Panc1 (cell line): ENCODE data around the gene MYCBP2. TPM values are rescaled to one million over a fixed set of nuclear protein-coding genes. Genes with fewer than 3 reads are reported as not detected.

ENCODE experiments used
- ATAC-seq: fragments of 200-7000 bp; cut with Tn5 transposase; 2 replicates; pipeline ENCODE4 v1.9.1; 2020; ENCODE audit warnings: mild to moderate bottlenecking, moderate library complexity
- BruUV-seq: library from RNA; stranded (reverse); fragments of 400-500 nt; replicated peaks from 2 replicates; lab custom pipeline; 2021; lab: Mats Ljungman, UMichigan
- CTCF ChIA-PET: fragments of 300-600 bp; sonication (Branson Sonifier 250); formaldehyde crosslinking; loops from one replicate; lab custom pipeline; 2022; ENCODE audit warnings: antibody characterized with exemption; lab: Charles Lee
- POLR2A ChIA-PET: fragments of 300-600 bp; sonication (Branson Sonifier 250); formaldehyde crosslinking; loops from one replicate; lab custom pipeline; 2022; ENCODE audit warnings: antibody characterized with exemption; lab: Charles Lee
- DNase-seq: peaks from one replicate; pipeline ENCODE4 v3.0.0-alpha.2; 2010; ENCODE audit warnings: low read depth, low spot score
- H3K27ac ChIP-seq: 2 replicates; pipeline ENCODE4 v1.5.1; 2011; ENCODE audit warnings: mild to moderate bottlenecking, low read length, inconsistent platforms
- H3K27me3 ChIP-seq: fragments of 200-500 bp; sonication (Bioruptor generic); 2 replicates; pipeline ENCODE4 v1.6.0; 2014; ENCODE audit warnings: low read length, inconsistent platforms; ENCODE audit not compliant: control insufficient read depth, insufficient read depth
- H3K36me3 ChIP-seq: fragments of 200-500 bp; sonication (Bioruptor generic); 2 replicates; pipeline ENCODE4 v1.5.1; 2014; ENCODE audit warnings: inconsistent platforms, mild to moderate bottlenecking, low read length, moderate library complexity; ENCODE audit not compliant: control insufficient read depth, insufficient read depth
- H3K4me1 ChIP-seq: 2 replicates; pipeline ENCODE4 v1.5.1; 2011; ENCODE audit warnings: inconsistent platforms, mild to moderate bottlenecking, low read length, moderate library complexity; ENCODE audit not compliant: control insufficient read depth, insufficient read depth
- H3K4me3 ChIP-seq, 2 experiments: 2 replicates each; pipeline ENCODE4 v1.5.1; 2011 to 2012; ENCODE audit warnings: low read depth in 2 of 2, low read length in 2 of 2, mild to moderate bottlenecking in 2 of 2, inconsistent platforms in 1 of 2, moderate library complexity in 1 of 2
- H3K9me3 ChIP-seq: fragments of 200-500 bp; sonication (Bioruptor generic); 2 replicates; pipeline ENCODE4 v1.5.1; 2014; ENCODE audit warnings: low read depth, mild to moderate bottlenecking, inconsistent platforms, low read length, moderate library complexity; ENCODE audit not compliant: control insufficient read depth, insufficient read depth
- CTCF ChIP-seq: fragments of 450-650 bp; IDR thresholded peaks from 2 replicates; pipeline ENCODE4 v1.5.1; 2017; ENCODE audit warnings: mild to moderate bottlenecking
- POLR2AphosphoS5 ChIP-seq: IDR thresholded peaks from 2 replicates; pipeline ENCODE4 v1.6.1; 2012; ENCODE audit warnings: mild to moderate bottlenecking, low read depth, low read length, moderate library complexity
- REST ChIP-seq, 2 experiments: IDR thresholded peaks; 2 replicates each; pipeline ENCODE4 v1.6.1; 2011 to 2012; ENCODE audit warnings: low read depth in 2 of 2, control low read depth in 1 of 2, low read length in 1 of 2, mild to moderate bottlenecking in 1 of 2, moderate library complexity in 1 of 2; ENCODE audit not compliant: insufficient read depth in 1 of 2
- SIN3A ChIP-seq: IDR thresholded peaks from 2 replicates; pipeline ENCODE4 v1.6.1; 2012; ENCODE audit warnings: low read depth, mild to moderate bottlenecking, low read length, moderate library complexity, borderline replicate concordance; ENCODE audit not compliant: insufficient read depth
- TCF7L2 ChIP-seq: IDR thresholded peaks from 2 replicates; pipeline ENCODE4 v1.6.1; 2011; ENCODE audit warnings: mild to moderate bottlenecking, low read depth, low read length, inconsistent platforms
- in situ Hi-C: cut with HindIII; loops from 2 replicates; pipeline ENCODE4 v1.10.0; 2016; ENCODE audit warnings: low sequenced_read_pairs, low pct_unique_long_range_greater_than_20kb
- intact Hi-C: fragments of 100-400 bp; cut with micrococcal nuclease; formaldehyde crosslinking; loops from one replicate; pipeline ENCODE4 v1.10.0; 2022; ENCODE audit not compliant: unreplicated experiment
- total RNA-seq: library from RNA; stranded (reverse); gene quantifications from one replicate; pipeline ENCODE4 v1.2.1, GENCODE V29; 2021; ENCODE audit not compliant: unreplicated experiment

Gene MYCBP2
- total RNA-seq, 1 experiment from 2014 or later, result 41.4 TPM

- Histone ChIP-seq H3K4me1 (no peaks in the 10 kb centered on the region), H3K27me3 (no peaks in the 10 kb centered on the region), H3K9me3 (no peaks in the 10 kb centered on the region), H3K27ac (no peak overlapping the region), H3K36me3 (0 out of 2 replicates have a peak, but pooled peaks cover 4% of the 10 kb centered on the region), H3K4me3 (no peak overlapping the region)
- in situ Hi-C loops (no loop called here), intact Hi-C loops (no loop called here)
- POLR2A ChIA-PET, result no interaction called here
- TF ChIP-seq POLR2AphosphoS5 (no peak), CTCF (no peak)
- ATAC-seq (no peak), DNase-seq (no peak)
- BruUV-seq, result no TSS peak
- CTCF ChIA-PET, result no interaction called here
Observed at GRCh38 chr13:77079902-77080413, 246.9 kb downstream of the MYCBP2 start.

GRCh38 chr13:77067519-77067918, 259.4 kb downstream of the MYCBP2 start:
- ChIA-PET POLR2A (no interaction called here), CTCF (no interaction called here)
- Histone ChIP-seq H3K27ac (no peak overlapping the region), H3K4me3 (no peak overlapping the region), H3K36me3 (peaks cover 2% of the 10 kb centered on the region; the same call in 1 of the 2 replicates), H3K4me1 (no peaks in the 10 kb centered on the region), H3K9me3 (no peaks in the 10 kb centered on the region), H3K27me3 (no peaks in the 10 kb centered on the region)
- TF ChIP-seq POLR2AphosphoS5 (no peak), SIN3A (no peak), REST (IDR thresholded peaks at IDR 0.05; ENCODE audit: insufficient read depth in 1 of 2, low read depth in 2 of 2, low read length in 1 of 2) (no peak), TCF7L2 (no peak)
- in situ Hi-C loops (no loop called here), intact Hi-C loops (no loop called here)
- no TSS peak for BruUV-seq
- DNase-seq, result no peak
- ATAC-seq, result no peak

GRCh38 chr13:77065461-77066147, 261.3 kb downstream of the MYCBP2 start:
- DNase-seq (no peak), ATAC-seq (no peak)
- TF ChIP-seq CTCF, result no peak
- TF ChIP-seq SIN3A, result no peak
- no peak for TF ChIP-seq POLR2AphosphoS5
- TF ChIP-seq REST (IDR thresholded peaks at IDR 0.05; ENCODE audit: insufficient read depth in 1 of 2, low read depth in 2 of 2, low read length in 1 of 2), result no peak
- TF ChIP-seq TCF7L2, result no peak
- no peak overlapping the region for H3K4me3 ChIP-seq
- BruUV-seq, result no TSS peak
- H3K27me3 ChIP-seq, result no peaks in the 10 kb centered on the region
- intact Hi-C loops (no loop called here), in situ Hi-C loops (no loop called here)
- H3K9me3 ChIP-seq, result no peaks in the 10 kb centered on the region
- ChIA-PET CTCF (no interaction called here), POLR2A (no interaction called here)
- H3K36me3 ChIP-seq, result peaks cover under 1% of the 10 kb centered on the region; the same call in 1 of the 2 replicates
- no peaks in the 10 kb centered on the region for H3K4me1 ChIP-seq
- no peak overlapping the region for H3K27ac ChIP-seq
